Osteocyte (in vitro differentiated cells): ENCODE data around the gene CUTC. TPM values are rescaled to one million over a fixed set of nuclear protein-coding genes. Genes with fewer than 3 reads are reported as not detected.

Experiments used
- DNase-seq: peaks from one replicate; pipeline ENCODE4 v3.0.0; 2021; ENCODE audit warnings: mixed read lengths; ENCODE audit not compliant: unreplicated experiment; ENCODE audit errors: extremely low spot score
- H3K27ac Mint-ChIP-seq: one replicate; pipeline ENCODE4 v1.8.0; 2021; ENCODE audit warnings: mild to moderate bottlenecking, mixed read lengths; ENCODE audit not compliant: unreplicated experiment
- H3K27me3 Mint-ChIP-seq: one replicate; pipeline ENCODE4 v1.8.0; 2021; ENCODE audit warnings: mixed read lengths; ENCODE audit not compliant: unreplicated experiment
- H3K36me3 Mint-ChIP-seq: one replicate; pipeline ENCODE4 v1.8.0; 2021; ENCODE audit warnings: mixed read lengths; ENCODE audit not compliant: unreplicated experiment
- H3K4me1 Mint-ChIP-seq: one replicate; pipeline ENCODE4 v1.8.0; 2021; ENCODE audit warnings: mixed read lengths; ENCODE audit not compliant: unreplicated experiment
- H3K4me3 Mint-ChIP-seq: one replicate; pipeline ENCODE4 v1.8.0; 2021; ENCODE audit warnings: mild to moderate bottlenecking, moderate library complexity, mixed read lengths; ENCODE audit not compliant: unreplicated experiment
- H3K9me3 Mint-ChIP-seq: one replicate; pipeline ENCODE4 v1.8.0; 2021; ENCODE audit warnings: mixed read lengths; ENCODE audit not compliant: unreplicated experiment
- CTCF ChIP-seq: fragments of 200-600 bp; sonication (generic); IDR thresholded peaks from 2 replicates; pipeline ENCODE4 v1.5.0; 2021; ENCODE audit warnings: antibody characterized with exemption, mild to moderate bottlenecking, moderate library complexity
- total RNA-seq: library from RNA; stranded (reverse); gene quantifications from 2 replicates; pipeline ENCODE4 v1.2.1, GENCODE V29; 2021

Gene CUTC
- total RNA-seq, 1 donor from 2014 or later: 16.6 TPM

GRCh38 chr10:99775850-99776249, 43.8 kb downstream of the CUTC start:
- peak overlapping the region; percentile 28 for H3K27ac Mint-ChIP-seq
- peaks cover 50% of the 10 kb centered on the region for H3K4me1 Mint-ChIP-seq
- no peaks in the 10 kb centered on the region for H3K9me3 Mint-ChIP-seq
- H3K27me3 Mint-ChIP-seq: no peaks in the 10 kb centered on the region
- H3K36me3 Mint-ChIP-seq: no peaks in the 10 kb centered on the region
- no peak overlapping the region for H3K4me3 Mint-ChIP-seq
- no peak for DNase-seq
- TF ChIP-seq CTCF: no peak

- DNase-seq: no peak
Observed at GRCh38 chr10:99777918-99778714, 46.1 kb downstream of the CUTC start.

GRCh38 chr10:99779335-99779734, 47.3 kb downstream of the CUTC start:
- Mint-ChIP-seq H3K27me3 (no peaks in the 10 kb centered on the region), H3K36me3 (no peaks in the 10 kb centered on the region), H3K4me1 (peaks cover 84% of the 10 kb centered on the region), H3K27ac (peak overlapping the region; percentile 88), H3K9me3 (no peaks in the 10 kb centered on the region), H3K4me3 (peak overlapping the region; percentile 60)
- DNase-seq: no peak
- no peak for TF ChIP-seq CTCF

More at GRCh38 chr10:99777918-99778714, 46.1 kb downstream of the CUTC start:
- H3K36me3 Mint-ChIP-seq: no peaks in the 10 kb centered on the region
- H3K9me3 Mint-ChIP-seq: no peaks in the 10 kb centered on the region
- no peak for TF ChIP-seq CTCF
- H3K4me3 Mint-ChIP-seq: no peak overlapping the region
- peaks cover 72% of the 10 kb centered on the region for H3K4me1 Mint-ChIP-seq
- H3K27ac Mint-ChIP-seq: peak overlapping the region; percentile 88
- no peaks in the 10 kb centered on the region for H3K27me3 Mint-ChIP-seq

GRCh38 chr10:99781734-99782429, 49.8 kb downstream of the CUTC start:
- H3K4me1 Mint-ChIP-seq: peaks cover 83% of the 10 kb centered on the region
- no peak for TF ChIP-seq CTCF
- no peak overlapping the region for H3K27ac Mint-ChIP-seq
- H3K27me3 Mint-ChIP-seq: no peaks in the 10 kb centered on the region
- H3K9me3 Mint-ChIP-seq: no peaks in the 10 kb centered on the region
- DNase-seq: no peak
- H3K36me3 Mint-ChIP-seq: no peaks in the 10 kb centered on the region
- no peak overlapping the region for H3K4me3 Mint-ChIP-seq
